ENCODE results near the gene TMEM176B.

Gene TMEM176B

GRCh38 chr7:150799741-150800580 is at the start of gene TMEM176B:
TSS of gene TMEM176B (minus strand) at chr7:150800364. CDS start at chr7:150796569, 3,795 bp downstream.
- no peak for DNase-seq (ENCODE audit: low read depth in 2 of 3, low spot score in 2 of 3)

GRCh38 chr7:150849204-150849775 is 49.1 kb upstream of the TMEM176B start:
- no peak for DNase-seq (ENCODE audit: low read depth in 2 of 3, low spot score in 2 of 3)

DNA sequence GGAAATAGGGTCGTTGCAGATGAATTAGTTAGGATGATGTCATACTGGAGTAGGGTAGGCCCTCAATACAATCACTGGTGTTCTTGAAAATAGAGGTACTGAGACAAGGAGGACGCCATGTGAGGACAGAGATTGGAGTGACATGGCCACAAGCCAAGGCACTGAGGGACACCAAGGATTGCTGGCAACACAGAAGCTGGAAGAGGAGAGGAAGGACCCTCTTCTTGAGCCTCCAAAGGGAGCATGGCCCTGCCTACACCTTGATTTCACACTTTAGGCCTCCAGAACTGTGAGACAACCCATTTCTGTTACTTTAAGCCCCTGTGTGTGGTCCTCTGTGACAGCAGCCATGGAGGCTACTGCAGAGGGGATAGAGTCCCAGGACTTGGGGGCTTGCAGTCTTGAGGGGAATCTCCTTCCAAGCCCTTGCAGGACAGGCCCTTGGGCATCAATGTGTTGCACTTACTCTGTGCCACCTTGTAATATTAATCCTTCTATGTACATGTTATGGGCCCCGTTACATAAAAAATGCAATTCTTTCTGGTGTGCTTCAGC is 48.5 kb upstream of the TMEM176B start:
- DNase-seq (ENCODE audit: low read depth in 2 of 3, low spot score in 2 of 3): no peak

DNA sequence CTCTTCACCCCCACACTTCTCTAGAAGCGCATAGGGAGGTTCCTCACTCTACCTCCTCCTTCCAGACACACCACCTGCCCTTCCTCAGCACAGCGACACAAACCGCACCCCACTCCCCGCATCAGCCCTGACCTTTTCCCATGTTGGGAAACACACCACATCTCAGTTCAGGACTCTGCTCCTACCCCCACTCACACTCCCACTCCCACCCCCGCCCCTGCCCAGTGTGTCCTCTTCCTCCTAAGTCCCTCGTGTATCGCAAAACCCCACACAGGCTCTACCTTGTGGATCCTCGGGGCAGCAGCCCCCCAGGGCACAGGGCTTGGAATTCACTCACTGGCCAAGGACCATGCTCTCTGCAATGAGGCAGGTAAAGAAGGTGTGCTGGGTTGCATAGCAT is 47.9 kb upstream of the TMEM176B start:
- no peak for DNase-seq (ENCODE audit: low read depth in 2 of 3, low spot score in 2 of 3)

DNA sequence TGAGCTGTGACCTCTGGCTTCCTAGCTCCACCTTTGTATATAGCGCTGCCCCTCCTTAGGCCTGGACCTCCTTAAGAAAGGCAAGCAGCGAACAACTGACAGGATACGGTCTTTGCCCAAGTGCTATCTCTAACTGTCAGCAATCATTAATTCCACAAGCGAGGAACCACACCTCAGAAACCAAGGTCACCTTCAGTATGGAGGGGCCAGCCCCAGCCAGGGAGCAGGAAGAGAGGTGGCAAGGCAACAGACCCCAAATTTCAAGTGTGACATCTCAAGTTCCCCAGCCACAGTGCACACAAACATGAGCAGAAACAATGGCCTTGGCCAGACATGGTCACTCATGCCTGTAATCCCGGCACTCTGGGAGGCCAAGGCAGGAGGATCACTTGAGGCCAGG is 47.4 kb upstream of the TMEM176B start:
- no peak for DNase-seq (ENCODE audit: low read depth in 2 of 3, low spot score in 2 of 3)

GRCh38 chr7:150846291-150847115 is 46.3 kb upstream of the TMEM176B start:
- DNase-seq (ENCODE audit: low read depth in 2 of 3, low spot score in 2 of 3): no peak

DNA sequence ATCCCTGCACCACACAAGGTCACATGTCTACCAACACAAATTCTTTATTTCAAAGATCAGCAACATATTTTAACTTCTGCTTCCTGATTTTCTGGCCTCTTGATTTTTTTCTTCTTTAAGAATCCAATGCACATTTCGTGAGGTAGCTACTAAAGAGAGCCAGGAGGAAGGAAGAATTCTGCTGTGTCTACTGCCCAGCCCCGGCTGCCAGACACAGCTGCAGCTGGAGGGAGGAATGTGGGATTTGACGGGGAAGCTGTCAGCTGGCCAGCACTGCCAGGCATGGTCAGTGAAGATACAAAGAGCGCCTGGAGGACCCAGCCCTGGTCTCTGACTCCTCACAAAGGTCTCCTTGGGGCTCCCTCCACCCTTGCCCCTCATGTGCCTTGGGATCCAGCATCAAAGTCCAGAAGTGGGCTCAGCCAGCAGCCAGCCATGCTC is 45.3 kb upstream of the TMEM176B start:
- no peak for DNase-seq (ENCODE audit: low read depth in 2 of 3, low spot score in 2 of 3)

DNA sequence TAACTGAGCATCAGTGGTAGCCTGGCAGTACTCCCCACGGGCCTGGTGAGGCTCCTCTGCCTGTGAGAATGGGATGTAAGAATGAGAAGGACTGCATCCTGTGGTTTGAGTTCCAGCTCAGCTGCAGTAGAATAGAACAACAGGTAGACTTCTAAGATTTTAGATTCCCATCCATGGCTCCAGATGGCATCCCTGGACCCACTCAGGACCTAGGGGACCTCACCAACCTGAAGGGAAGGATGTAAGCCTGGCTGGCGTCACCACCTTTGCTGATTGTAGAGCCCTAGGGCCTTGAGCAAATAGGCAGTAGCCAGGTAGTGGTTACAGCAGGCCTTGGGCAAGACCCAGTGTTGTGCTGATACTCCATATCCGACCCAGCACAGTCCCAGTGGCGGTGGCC is 42.6 kb upstream of the TMEM176B start:
- no peak for DNase-seq (ENCODE audit: low read depth in 2 of 3, low spot score in 2 of 3)

- no peak for DNase-seq (ENCODE audit: low read depth in 2 of 3, low spot score in 2 of 3)
Observed at GRCh38 chr7:150842018-150842417, 41.9 kb upstream of the TMEM176B start.

- DNase-seq (ENCODE audit: low read depth in 2 of 3, low spot score in 2 of 3): no peak
Observed at GRCh38 chr7:150838965-150839650, 38.9 kb upstream of the TMEM176B start.

DNA sequence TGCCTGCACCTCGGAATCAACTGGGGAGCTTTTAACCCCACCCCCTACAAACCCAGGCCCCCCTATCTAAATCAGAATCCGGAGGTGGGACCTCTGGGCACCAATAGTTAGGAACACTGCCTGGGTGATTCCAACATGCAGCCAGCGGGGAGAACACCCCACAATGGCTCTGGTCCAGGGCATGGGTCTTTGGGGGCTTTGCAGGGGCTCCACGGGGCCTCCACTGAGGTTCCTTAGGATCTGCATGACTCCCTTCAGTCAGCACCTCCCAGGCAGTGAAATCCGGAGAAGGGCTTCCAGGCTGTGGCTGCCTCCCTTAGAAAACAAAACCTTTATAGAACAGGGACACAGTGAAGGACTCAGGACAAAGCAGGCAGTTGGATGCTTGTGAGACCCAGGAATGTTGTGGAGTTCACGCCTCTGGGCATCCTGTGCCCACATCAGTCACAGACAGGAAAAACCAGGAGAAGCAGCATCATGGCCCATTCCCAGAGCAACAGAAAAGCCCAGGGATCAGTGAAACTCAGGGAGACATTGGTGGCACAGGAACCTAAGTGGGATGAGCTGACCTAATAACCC is 35.6 kb upstream of the TMEM176B start:
- DNase-seq (ENCODE audit: low read depth in 2 of 3, low spot score in 2 of 3): no peak

- DNase-seq (ENCODE audit: low read depth in 2 of 3, low spot score in 2 of 3): no peak
Observed at GRCh38 chr7:150835019-150835418, 34.9 kb upstream of the TMEM176B start.

DNA sequence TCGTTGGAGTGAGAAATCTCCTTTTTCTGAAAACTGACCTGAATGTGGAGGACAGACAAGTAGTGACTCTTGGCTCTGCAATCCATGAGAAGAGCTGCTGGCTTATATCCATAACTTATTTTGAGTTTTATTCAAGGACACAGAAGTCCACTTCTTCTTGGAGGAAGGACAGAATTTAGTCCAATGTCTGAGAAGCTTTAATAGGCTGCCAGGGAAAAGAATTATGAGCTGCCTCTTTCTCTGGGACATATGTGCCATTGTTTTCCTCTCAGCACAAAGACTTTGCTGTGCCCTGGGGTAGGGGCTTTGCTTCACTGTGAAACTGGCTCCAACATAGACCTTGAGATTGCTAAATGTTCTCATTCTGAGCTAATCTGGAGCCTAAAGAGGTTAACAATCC is 31.7 kb upstream of the TMEM176B start:
- no peak for DNase-seq (ENCODE audit: low read depth in 2 of 3, low spot score in 2 of 3)

GRCh38 chr7:150830937-150831336 is 30.8 kb upstream of the TMEM176B start:
- no peak for DNase-seq (ENCODE audit: low read depth in 2 of 3, low spot score in 2 of 3)

- no peak for DNase-seq (ENCODE audit: low read depth in 2 of 3, low spot score in 2 of 3)
Observed at GRCh38 chr7:150829426-150829825, 29.3 kb upstream of the TMEM176B start.

DNA sequence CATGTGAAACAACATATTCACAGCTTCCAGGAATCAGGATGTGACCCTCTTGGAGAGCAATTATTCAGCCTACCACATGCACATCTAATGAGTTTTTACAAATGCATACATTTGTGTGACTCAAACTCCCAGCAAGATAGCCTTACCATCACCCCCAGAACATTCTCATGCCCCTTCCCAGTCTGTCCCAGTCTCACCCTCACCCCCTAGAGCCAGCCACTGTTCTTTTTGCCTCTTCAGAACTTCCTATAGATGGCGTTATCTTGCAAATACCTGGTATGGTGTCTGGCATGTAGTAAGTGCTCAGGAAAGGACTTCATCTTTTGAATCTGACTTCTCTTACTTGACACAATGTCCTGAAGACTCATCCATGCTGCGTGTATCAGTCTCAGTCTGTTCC is 28.2 kb upstream of the TMEM176B start:
- DNase-seq (ENCODE audit: low read depth in 2 of 3, low spot score in 2 of 3): no peak

GRCh38 chr7:150826061-150826849 is 26.1 kb upstream of the TMEM176B start:
- no peak for DNase-seq (ENCODE audit: low read depth in 2 of 3, low spot score in 2 of 3)

DNA sequence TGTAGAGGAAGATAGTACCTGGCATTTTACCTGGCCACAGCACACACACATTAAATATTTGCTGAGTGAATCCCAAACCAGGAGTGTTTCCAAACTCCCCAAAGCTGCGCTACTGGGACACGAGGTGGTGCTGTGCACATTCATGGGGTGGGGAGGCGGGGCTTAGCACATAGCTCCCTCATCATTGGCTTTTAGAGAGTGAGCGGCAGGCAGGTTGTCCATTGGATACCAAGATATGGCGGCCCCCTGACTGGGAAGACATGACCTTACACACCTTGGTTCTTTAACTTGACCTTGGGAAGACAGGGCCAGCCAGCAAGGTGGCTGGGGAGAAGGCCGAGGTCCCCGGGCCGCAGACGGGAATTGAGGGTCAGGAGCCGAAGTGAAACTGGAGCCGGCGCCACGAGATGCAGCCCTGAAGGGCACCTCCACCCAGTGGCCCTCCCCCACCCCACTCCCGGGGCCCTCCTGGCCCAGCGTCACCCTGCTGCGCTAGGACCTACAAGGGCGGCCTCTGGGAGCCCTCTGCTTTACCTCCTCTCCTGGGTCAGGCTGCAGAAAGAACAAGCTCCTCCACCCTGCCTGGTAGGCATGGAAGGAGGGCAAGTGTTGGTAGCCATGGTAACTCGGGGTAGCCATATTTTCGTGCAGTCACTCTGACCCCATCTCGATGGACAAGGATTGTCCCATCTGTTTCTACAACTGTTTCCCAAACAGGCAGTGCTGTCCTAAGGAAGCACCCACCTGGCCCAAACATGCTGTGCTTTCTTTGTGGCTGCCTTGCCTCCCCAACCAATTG is 24.4 kb upstream of the TMEM176B start:
- DNase-seq (ENCODE audit: low read depth in 2 of 3, low spot score in 2 of 3): no peak
